Renal cortex interstitium (tissue), 11 donors: Measurements from ENCODE around the gene TCF25. TPM values are rescaled to one million over a fixed set of nuclear protein-coding genes. Genes with fewer than 3 reads are reported as not detected.
"Not testable (repeated sequence)": the region's sequence is repeated elsewhere in the genome, so short reads cannot be mapped to it uniquely, and the experiment has no call there.

ENCODE experiments used
- DNase-seq, 11 donors: peaks; one replicate each; pipeline ENCODE4 v3.0.0-alpha.2; 2013; ENCODE audit warnings: low read depth in 9 of 11, low spot score in 4 of 11; ENCODE audit errors: extremely low read depth in 1 of 11
- polyA plus RNA-seq, 3 donors: library from polyadenylated mRNA; unstranded; fragments of 120-200 nt; gene quantifications; one replicate each; pipeline ENCODE4 v1.2.1, GENCODE V29; 2013; ENCODE audit not compliant: insufficient read length in 3 of 3

TCF25 gene
- polyA plus RNA-seq, 3 donors: 131 to 182 (median 148) TPM

DNA sequence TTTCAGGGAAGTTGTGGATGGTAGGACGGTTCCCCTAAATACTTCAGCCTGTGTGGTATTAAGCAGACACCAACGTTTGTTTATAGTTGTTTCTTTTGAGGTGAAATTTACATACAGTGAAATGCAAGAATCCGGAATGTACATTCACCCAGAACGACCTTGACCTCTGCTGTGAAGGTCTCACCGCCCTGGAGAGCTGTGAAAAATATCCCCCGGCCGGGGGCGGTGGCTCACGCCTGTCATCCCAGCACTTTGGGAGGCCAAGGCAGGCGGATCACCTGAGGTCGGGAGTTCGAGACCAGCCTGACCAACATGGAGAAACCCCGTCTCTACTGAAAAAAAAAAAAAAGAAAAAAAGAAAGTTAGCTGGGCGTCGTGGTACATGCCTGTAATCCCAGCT, 36.9 kb upstream of the TCF25 start:
- not testable (repeated sequence) for DNase-seq

DNA sequence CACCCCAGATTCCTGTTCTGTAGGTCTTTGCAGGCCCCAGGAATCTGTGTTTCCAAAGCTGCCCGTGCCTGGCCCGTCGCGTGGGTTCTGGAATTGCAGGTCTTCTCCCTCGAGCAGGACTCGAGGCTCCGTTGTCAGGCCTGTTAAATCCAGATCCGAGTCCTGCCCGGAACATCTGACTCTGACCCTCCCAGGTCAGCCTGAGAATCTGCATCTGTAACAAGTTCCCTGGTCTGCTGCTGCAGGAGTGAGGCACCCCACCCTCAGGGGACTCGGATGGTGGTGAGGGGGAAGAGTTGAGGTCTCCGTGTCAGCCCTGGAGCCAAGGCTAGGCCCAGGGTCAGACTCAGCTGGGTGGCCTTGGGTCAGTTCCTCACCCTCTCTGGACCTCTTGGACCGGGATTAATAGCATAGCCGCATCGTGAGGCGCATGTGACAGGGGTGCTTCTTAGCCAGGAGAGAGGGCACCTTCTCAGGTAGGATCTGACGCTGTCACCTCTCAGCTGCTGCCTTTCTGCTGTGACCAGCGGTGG, 36.3 kb upstream of the TCF25 start:
- no peak for DNase-seq

DNA sequence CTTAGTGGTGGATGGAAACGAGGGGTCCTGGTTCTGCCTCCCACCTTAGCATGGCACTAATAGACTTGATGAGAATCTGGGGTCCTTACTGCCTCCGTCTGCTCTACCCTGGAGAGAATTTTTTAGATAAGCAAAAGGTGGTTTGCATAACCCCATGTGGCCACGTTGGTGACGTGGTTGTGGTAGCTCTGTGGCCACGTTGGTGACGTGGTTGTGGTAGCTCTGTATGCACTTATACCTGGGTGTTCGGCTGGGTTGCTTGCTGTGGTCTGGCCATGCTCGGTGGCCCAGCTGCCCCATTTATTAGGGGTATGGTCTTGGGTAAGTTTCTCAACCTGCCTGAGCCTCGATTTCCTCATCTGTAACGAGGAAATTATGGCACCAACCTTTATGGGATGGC, 32.1 kb upstream of the TCF25 start:
- no peak for DNase-seq

DNA sequence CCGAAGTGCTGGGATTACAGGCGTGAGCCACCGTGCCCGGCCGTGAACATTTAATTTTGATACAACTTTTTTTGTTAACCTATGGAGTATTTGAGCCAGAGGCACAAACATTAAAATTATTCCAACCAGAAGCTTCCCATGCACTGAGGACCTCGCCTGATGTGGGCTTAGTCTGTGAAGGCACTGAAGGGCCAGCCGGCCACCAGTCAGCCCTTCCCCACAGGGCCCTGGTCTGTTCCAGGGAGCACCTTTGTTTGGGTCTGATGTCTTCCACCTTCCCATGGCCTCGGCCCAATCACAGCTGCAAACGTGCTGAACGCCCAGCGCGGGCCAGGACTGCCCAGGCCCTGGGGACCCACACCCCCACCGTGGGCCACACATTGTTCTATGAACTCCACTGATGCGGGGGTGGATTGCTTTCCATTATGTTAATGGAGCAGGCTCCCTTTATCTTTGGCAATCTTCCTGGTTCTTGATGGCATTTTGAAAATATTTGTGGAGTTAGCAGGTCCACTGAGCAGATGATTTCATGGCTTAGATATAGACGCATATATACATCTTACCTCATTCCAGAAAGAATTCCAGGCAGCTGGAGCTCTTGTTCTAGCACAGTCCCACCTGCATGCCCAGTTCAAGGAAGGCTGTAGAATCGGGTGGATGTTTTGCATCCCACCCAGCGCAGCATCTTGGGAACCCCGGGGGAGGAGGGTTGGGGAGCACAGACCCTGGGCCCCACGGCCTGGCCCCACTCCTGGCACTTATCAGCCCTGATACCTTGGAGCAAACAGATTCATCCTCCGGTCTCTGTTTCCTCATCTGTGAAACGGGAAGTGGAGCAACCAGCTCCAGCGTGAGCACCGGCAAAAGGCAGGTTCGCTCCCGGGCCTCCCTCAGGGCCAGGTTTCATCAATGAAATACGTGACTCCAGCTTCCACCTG, 30.7 kb upstream of the TCF25 start:
- DNase-seq: peak in 3 of 11 donors; percentile 65 to 78 (median 68)

DNA sequence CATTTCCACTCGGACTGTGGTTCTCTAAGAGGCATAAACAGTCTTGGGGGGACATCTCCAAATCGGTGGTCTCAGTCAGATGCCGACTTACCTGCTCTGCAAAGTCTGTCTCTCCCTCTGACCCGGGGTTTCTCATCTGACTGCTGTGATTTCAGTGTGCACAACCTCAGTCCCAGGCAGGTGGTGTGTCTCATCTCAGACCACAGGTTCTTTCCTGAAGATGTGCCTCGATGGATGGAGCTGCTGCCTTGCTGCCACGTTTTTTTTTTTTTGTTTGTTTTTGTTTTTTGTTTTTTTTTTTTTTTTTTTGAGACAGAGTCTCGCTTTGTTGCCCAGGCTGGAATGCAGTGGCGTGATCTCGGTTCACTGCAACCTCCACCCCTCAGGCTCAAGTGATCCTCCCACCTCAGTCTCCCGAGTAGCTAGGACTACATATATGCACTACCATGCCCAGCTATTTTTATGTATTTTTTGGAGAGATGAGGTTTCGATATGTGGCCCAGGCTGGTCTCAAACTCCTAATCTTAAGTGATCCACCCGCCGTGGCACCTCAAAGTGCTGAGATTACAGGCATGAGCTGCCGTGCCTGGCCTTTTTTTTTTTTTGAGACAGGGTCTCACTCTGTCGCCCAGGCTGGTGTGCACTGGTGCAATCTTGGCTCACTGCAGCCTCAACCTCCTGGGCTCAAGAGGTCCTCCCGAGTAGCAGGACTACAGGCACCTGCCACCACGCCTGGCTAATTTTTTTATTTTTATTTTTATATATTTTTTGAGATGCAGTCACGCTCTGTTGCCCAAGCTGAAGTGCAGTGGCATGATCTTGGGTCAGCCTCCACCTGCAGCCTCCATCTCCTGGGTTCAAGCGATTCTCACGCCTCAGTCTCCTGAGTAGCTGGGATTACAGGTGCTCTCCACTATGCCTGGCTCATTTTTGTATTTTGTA, 29.7 kb upstream of the TCF25 start:
- no peak for DNase-seq

DNA sequence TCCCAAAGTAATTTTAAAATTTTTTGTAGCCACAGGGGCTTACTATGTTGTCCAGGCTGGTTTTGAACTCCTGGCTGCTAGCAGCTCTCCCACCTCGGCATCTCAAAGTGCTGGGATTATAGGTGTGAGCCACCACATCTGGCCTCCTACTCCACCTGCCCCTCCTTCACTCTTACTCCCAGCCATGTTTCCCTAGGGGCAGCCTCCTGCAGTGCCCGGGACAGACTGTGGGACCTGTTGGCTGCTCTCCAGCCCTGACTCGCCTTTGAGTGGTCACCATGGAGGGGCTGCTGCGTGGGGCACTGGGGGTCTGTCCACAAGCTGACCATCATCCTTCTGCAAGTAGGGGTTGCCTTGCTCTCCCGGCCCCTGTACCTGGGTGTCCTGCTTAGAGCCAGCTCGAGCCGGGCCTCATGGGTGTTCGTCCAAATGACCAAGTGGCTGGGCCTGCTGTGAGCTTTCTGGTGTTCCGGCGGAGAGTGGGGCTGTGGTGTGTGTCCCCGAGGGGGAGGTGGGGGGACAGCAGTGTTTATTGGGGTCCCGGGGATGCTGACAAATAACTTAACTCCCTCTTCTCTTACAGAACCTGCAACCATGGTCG, 28.6 kb upstream of the TCF25 start:
- DNase-seq: no peak

DNA sequence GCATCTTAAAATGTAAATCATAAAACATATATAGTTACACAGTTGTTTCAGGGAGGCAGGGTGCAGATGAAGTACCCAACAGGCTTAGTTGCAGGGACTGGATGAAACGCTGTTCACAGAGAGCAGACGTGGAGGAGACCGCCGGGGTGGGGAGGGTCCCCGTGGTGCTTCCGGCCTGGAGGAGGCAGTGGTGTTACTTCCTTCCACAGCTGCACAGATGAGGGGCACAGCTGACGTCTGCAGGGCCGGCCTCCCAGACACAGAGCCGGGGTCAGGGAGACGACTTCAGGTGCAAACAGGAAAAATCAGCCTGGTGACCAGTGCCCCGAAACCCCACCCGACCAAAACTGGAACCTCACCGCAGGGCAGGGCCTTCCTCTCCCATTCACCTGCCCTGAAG, 28.0 kb upstream of the TCF25 start:
- DNase-seq: no peak

DNA sequence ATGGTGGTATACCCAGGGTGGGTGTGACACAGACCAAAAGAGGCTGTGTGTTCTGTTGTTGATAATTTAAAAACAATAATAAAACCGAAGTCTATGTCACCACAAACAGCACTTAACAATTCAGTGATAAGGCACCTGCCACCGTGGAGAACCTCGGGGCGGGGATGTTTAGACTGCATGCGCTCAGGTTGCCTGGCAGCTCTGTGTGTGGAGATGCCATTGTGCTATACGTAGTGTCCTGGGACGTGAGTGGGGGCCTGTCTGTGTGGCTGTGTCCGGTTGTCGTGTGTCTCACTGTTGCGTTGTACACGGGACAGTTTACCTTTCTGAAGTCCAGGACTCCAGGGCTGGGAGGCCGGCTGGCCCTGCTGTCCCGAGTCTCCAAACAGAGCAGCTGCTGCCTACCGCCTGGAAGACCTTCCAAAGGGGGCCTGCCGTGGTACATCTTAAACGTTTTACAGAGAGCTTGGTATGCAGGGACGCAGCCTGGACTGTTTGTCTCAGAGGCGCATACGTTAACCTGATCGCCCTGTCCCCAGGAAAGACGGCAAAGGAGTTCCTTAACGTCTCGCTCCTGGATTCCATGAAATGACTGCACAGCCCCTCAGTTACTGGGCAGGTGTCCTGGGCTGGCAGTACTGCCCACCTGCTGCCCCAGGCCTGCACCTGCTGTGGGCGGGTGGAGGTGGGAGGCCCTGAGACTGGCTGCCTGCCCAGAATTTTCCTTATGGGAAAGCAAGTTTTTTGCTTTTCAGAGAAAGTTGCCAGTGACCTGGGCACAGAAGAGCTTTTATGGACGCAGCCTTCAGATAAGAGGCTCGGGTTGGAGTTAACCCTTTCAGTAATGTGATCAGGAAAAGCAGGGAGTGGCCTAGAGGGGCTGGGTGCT, 26.1 kb upstream of the TCF25 start:
- no peak for DNase-seq

DNA sequence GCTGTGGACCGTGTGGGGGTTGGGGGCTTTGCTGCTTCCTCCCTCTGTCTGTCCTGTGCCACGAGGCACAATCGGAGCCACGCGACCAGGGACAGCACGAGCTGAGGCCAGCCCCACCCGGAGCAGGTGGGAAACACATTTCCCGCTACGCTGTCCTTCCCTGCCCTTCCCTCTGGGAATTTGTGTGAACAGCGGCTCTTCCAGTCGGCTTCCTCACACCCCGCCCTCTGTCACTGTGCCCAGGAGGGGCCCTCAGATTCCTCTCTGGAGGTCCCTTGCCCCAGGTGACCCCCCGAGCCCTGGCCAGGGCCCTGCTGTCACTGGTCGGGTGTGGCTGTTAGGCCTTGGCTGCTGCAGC, 25.5 kb upstream of the TCF25 start:
- no peak for DNase-seq

DNA sequence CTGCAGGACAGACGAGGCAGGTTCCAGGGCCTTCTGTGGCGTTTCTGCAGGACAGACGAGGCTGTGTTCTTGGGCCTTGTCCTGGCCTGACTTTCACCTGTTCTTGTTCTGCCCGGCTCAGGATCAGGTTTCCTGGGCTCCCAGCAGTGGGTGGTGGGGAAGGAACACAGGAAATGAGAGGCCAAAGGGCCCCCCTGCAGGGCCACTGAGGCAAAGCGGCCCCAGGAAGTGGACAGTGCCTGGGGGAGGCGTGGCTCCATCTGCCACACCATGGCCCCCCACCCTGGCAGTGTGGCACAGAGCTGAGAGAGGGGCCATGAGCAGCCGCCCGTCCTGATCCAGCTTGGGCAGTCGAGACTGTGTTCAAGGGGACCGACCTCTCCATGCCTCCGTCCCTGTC, 24.4 kb upstream of the TCF25 start:
- no peak for DNase-seq

DNA sequence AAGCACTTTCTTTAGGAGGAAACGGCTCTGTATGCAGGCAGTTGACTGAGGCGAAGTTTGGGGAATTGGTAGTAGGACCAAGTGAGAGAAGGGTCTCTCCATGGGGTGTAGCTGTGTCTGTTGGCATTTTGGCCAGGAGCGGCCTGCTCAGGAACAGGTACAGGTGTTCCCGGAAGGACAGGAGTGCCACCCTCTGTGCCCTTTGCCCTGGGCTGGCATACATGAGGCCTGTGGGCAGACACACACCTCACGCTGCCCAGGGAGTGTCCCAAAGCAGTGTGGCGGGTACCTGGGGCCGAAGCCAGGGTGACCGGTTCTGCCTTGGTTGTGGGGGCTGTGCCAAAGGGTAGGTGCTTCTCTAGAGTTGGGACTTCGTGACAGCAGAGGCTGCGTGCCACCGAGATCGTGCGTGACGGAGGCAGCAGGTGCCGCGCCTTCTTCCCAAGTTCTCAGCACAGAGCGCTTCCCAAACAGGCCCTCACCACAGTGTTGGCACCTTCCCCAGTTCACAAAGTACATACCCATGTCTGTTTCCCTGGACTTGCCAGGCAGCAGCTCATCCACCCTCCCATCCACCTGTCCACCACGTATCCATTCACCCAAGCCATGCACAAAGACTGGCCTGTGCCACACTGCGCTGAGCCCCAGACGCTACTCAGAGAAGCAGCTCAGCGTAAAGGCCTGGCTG, 19.9 kb upstream of the TCF25 start:
- no peak for DNase-seq

DNA sequence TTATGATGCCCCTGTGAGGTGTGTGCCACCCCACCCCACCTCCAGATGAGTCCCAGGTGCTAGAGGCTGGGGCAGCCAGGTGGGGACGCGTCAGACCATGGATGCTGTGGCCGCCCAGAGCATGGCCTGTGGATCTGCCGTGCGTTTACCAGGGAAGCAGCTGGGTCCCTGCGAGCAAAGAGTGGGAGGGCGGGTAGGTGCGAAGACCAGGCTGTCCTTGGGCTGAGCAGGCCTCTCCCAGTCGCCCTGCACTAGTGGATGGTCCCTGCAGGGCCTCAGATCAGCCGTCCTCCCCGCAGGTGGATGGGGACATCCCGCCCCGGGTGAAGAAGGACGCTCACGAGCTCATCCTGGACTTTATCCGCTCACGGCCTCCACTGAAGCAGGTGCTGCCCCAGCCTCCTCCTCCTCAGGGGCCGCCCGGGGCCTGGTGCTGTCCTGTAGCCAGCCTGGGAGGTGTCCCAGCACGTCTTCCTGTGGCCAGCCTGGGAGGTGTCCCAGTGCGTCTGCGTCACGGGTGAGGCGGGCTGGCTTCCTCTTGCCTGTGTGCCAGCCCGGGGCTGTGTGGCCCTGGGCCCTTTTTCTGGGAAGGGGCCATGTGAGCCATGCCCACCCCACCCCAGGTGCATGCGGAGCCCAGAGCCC, 18.0 kb upstream of the TCF25 start:
- no peak for DNase-seq

DNA sequence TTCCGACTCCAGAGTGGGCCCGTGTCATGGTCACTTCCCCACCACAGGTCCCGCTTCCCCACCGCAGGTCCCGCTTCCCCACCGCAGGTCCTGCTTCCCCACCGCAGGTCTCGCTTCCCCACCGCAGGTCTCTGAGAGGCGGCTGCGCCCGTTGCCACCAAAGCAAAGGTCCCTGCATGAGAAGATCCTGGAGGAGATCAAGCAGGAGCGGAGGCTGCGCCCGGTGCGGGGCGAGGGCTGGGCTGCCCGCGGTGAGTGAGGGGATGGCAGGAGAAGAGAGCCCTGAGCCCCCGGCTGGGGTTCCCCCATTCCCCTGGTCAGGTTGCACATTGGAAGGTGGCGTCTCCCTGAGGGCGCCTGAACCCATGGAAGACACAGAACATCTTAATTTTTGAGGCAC, 17.4 kb upstream of the TCF25 start:
- DNase-seq: no peak

DNA sequence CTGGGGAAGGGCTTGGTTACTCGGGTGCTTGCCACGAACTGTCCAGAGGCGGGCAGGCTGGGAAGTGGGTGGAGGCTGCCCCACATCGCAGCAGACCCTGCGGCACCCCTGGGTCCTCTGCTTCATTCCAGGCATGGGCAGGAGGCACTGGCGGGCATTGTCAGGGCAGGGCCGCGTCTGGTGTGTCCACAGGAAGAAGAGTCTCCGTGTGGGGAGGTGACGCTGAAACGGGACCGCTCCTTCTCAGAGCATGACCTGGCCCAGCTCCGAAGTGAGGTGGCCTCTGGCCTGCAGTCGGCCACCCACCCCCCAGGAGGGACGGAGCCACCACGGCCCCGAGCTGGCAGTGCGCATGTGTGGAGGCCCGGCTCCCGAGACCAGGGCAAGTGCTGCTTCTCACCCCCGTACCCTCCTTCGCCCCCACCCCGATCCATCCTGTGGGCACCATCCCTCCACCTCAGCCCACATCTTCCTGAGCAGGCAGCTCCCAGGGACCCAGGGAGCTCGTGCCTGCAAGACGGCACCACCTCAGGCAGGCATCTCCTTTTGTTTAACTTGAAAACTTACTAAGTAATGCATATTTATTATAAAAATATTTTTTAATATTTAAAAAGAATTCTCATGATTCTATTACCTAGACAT, 14.3 kb upstream of the TCF25 start:
- no peak for DNase-seq

DNA sequence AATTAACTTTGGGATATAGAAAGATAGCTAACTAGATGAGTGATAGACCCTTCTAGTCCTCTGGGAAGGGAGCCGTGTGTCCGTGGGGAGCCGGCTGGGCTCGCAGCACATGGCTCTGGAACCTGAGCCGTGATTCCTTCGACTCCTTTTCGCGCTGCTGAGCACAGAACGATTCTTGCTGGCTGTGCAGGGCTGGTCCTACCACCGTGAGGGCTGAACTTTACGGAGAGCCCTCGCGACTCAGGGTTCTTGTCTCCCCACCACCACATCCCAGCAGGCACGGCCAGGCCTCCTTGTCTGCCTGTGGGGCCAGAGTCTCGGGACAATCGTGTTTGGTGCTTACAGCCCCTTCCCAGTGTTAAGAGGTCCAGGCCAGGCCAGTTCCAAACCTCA, 13.8 kb upstream of the TCF25 start:
- no peak for DNase-seq

DNA sequence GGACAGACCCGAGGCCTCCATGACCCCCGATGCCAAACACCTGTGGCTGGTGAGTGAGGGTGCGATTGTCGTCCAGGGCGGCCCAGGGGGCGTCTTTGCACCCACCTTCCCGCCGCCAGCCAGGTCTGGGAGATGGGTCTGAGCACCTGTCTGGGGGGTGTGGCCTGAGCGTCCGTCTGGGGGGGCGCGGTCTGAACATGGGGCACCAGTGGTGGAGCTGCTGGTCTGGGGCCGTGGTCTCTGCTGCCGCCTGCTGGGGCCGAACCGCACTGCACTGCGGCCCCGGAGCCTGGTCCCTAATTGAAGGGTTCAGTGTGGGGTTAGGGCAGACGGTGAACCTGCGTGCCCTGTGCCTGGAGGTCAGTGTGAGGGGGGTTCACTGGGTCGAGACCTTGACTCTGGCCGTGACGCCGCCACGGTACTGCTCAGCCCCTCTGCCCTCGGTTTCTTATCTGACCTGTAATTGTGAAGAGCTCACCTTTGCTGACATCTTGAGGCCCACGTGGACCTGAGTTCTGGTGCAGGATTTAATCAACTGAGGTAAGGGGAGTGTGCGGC, 12.6 kb upstream of the TCF25 start:
- no peak for DNase-seq

DNA sequence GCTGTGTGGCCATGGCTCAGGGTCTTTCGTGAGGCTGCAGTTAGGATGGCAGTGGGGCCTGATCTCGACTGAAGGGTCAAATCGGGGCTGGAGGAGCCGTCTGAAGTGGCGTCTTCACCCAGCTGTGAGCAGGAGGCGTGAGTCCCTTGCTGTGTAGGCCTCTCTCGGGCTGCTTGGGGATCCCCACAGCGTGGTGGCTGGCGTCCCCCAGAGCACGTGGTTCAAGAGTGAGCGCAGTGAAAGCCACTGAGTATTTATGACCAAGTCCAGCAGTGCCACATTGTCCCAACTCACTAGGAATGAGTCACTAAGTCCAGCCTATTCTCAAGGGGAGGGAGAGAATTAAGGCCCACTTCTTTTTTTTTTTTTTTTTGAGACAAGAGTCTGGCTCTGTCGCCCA, 11.7 kb upstream of the TCF25 start:
- DNase-seq: no peak
